COLO829 (cell line): Measurements from ENCODE around the gene NFATC1.

ENCODE experiments used
- DNase-seq: peaks from one replicate; pipeline ENCODE4 v3.0.0; 2012; ENCODE audit warnings: low spot score

The NFATC1 gene

GRCh38 chr18:79389689-79390088, 6.0 kb upstream of the NFATC1 start:
- no peak for DNase-seq

- no peak for DNase-seq
These were observed 3.5 kb upstream of the NFATC1 start for GRCh38 chr18:79392226-79392625.

- DNase-seq = no peak
These were observed 2.5 kb upstream of the NFATC1 start for GRCh38 chr18:79393181-79393634.

GRCh38 chr18:79393635-79394533, 1.8 kb upstream of the NFATC1 start:
- DNase-seq = peak; percentile 95

- DNase-seq = no peak
These were observed 1.0 kb upstream of the NFATC1 start for GRCh38 chr18:79394534-79395307.

- DNase-seq = no peak
These were observed 456 bp upstream of the NFATC1 start for GRCh38 chr18:79395308-79395640.

GRCh38 chr18:79396431-79397246, 909 bp downstream of the NFATC1 start:
- DNase-seq = no peak

- no peak for DNase-seq
These were observed 1.6 kb downstream of the NFATC1 start for GRCh38 chr18:79397247-79397829.

- DNase-seq = no peak
These were observed 2.4 kb downstream of the NFATC1 start for GRCh38 chr18:79397830-79398761.

- no peak for DNase-seq
These were observed 3.7 kb downstream of the NFATC1 start for GRCh38 chr18:79399275-79400081.

GRCh38 chr18:79400091-79400590, 4.4 kb downstream of the NFATC1 start:
- DNase-seq = peak; percentile 40

GRCh38 chr18:79400591-79401381, 5.1 kb downstream of the NFATC1 start:
- DNase-seq = no peak

GRCh38 chr18:79401494-79402208, 5.9 kb downstream of the NFATC1 start:
- DNase-seq = no peak

- no peak for DNase-seq
These were observed 6.5 kb downstream of the NFATC1 start for GRCh38 chr18:79402209-79402576.

GRCh38 chr18:79402977-79403722, 7.4 kb downstream of the NFATC1 start:
- no peak for DNase-seq

- DNase-seq = no peak
These were observed 8.2 kb downstream of the NFATC1 start for GRCh38 chr18:79403723-79404566.

GRCh38 chr18:79404567-79404910, 8.8 kb downstream of the NFATC1 start:
- no peak for DNase-seq
